IMR-90 (cell line): ENCODE data around the gene RAPGEF1. TPM values are rescaled to one million over a fixed set of nuclear protein-coding genes. Genes with fewer than 3 reads are reported as not detected.

Experiments used
- ATAC-seq: fragments of 200-7000 bp; cut with Tn5 transposase; 2 replicates; pipeline ENCODE4 v1.9.1; 2020; ENCODE audit warnings: low read depth, mild to moderate bottlenecking, moderate library complexity
- BruUV-seq: library from RNA; stranded (reverse); fragments of 400-500 nt; replicated peaks from 2 replicates; lab custom pipeline; 2021; lab: Mats Ljungman, UMichigan
- CTCF ChIA-PET: fragments of 300-600 bp; formaldehyde crosslinking; extraction: SDS; loops from one replicate; lab custom pipeline; 2021; ENCODE audit warnings: antibody characterized with exemption; lab: Yijun Ruan, JAX
- POLR2A ChIA-PET: fragments of 300-600 bp; sonication (Branson Sonifier 250); formaldehyde crosslinking; loops from one replicate; lab custom pipeline; 2022; ENCODE audit warnings: antibody characterized with exemption; ENCODE audit not compliant: unreplicated experiment; lab: Charles Lee
- DNase-seq: peaks from one replicate; pipeline ENCODE4 v3.0.0; 2013
- H2AFZ ChIP-seq: replicated peaks from 2 replicates; pipeline ENCODE3; 2013; ENCODE audit warnings: low read length, mild to moderate bottlenecking; ENCODE audit not compliant: poor library complexity
- H2AK5ac ChIP-seq: 2 replicates; pipeline ENCODE4 v1.6.1; 2013; ENCODE audit warnings: low read depth, low read length, inconsistent platforms
- H2AK9ac ChIP-seq: replicated peaks from 2 replicates; pipeline ENCODE3; 2013; ENCODE audit warnings: mild to moderate bottlenecking, low read depth, low read length, moderate library complexity; ENCODE audit not compliant: poor library complexity
- H2BK120ac ChIP-seq: 2 replicates; pipeline ENCODE4 v1.6.1; 2013; ENCODE audit warnings: low read depth, low read length, inconsistent platforms
- H2BK15ac ChIP-seq: 3 replicates; pipeline ENCODE4 v1.6.1; 2013; ENCODE audit warnings: low read depth, low read length, inconsistent platforms
- H2BK20ac ChIP-seq: 2 replicates; pipeline ENCODE4 v1.6.1; 2013; ENCODE audit warnings: low read depth, mild to moderate bottlenecking, inconsistent platforms, low read length, moderate library complexity
- H2BK5ac ChIP-seq: 2 replicates; pipeline ENCODE4 v1.6.1; 2013; ENCODE audit warnings: mild to moderate bottlenecking, low read depth, low read length, inconsistent platforms; ENCODE audit not compliant: poor library complexity, severe bottlenecking
- H3K14ac ChIP-seq: replicated peaks from 2 replicates; pipeline ENCODE4 v1.6.1; 2013; ENCODE audit warnings: low read depth, low read length, inconsistent platforms
- H3K18ac ChIP-seq: 2 replicates; pipeline ENCODE4 v1.6.1; 2013; ENCODE audit warnings: low read depth, low read length, control low read depth
- H3K23ac ChIP-seq: 2 replicates; pipeline ENCODE4 v1.6.1; 2013; ENCODE audit warnings: low read depth, low read length, inconsistent platforms
- H3K27ac ChIP-seq: 2 replicates; pipeline ENCODE4 v1.5.1; 2013; ENCODE audit warnings: mild to moderate bottlenecking, control low read depth, low read length; ENCODE audit not compliant: insufficient read depth
- H3K27me3 ChIP-seq: 2 replicates; pipeline ENCODE4 v1.6.1; 2013; ENCODE audit warnings: low read length; ENCODE audit not compliant: control insufficient read depth, insufficient read depth
- H3K36me3 ChIP-seq: 2 replicates; pipeline ENCODE4 v1.6.1; 2013; ENCODE audit warnings: low read length, mixed read lengths; ENCODE audit not compliant: control insufficient read depth, insufficient read depth
- H3K4ac ChIP-seq: 2 replicates; pipeline ENCODE4 v1.6.1; 2013; ENCODE audit warnings: low read depth, low read length, inconsistent platforms
- H3K4me1 ChIP-seq: 2 replicates; pipeline ENCODE4 v1.6.1; 2013; ENCODE audit warnings: low read length, mixed read lengths; ENCODE audit not compliant: control insufficient read depth, insufficient read depth
- H3K4me2 ChIP-seq: 2 replicates; pipeline ENCODE4 v1.6.1; 2013; ENCODE audit warnings: low read depth, mild to moderate bottlenecking, control low read depth, low read length, moderate library complexity
- H3K4me3 ChIP-seq: 2 replicates; pipeline ENCODE4 v1.5.1; 2013; ENCODE audit warnings: low read depth, mild to moderate bottlenecking, control low read depth, low read length, moderate library complexity; ENCODE audit not compliant: insufficient read depth
- H3K56ac ChIP-seq: 2 replicates; pipeline ENCODE4 v1.6.1; 2013; ENCODE audit warnings: low read length, inconsistent platforms; ENCODE audit not compliant: insufficient read depth; ENCODE audit errors: extremely low read depth
- H3K79me1 ChIP-seq, 2 experiments: 2 replicates each; pipeline ENCODE4 v1.6.1; 2013; ENCODE audit warnings: low read length in 2 of 2, inconsistent platforms in 1 of 2, low read depth in 1 of 2
- H3K9ac ChIP-seq: 2 replicates; pipeline ENCODE4 v1.6.1; 2013; ENCODE audit warnings: low read depth, low read length, control low read depth
- H3K9me1 ChIP-seq: 2 replicates; pipeline ENCODE4 v1.6.1; 2013; ENCODE audit warnings: low read length, inconsistent platforms; ENCODE audit not compliant: insufficient read depth
- H3K9me3 ChIP-seq: 2 replicates; pipeline ENCODE4 v1.6.1; 2013; ENCODE audit warnings: low read length; ENCODE audit not compliant: control insufficient read depth, insufficient read depth
- H4K20me1 ChIP-seq: 2 replicates; pipeline ENCODE4 v1.6.1; 2013; ENCODE audit warnings: low read length, inconsistent platforms; ENCODE audit not compliant: insufficient read depth
- H4K5ac ChIP-seq: 2 replicates; pipeline ENCODE4 v1.6.1; 2013; ENCODE audit warnings: mild to moderate bottlenecking, low read depth, low read length, control low read depth
- H4K8ac ChIP-seq, 2 experiments: 2 replicates each; pipeline ENCODE4 v1.6.1; 2013; ENCODE audit warnings: low read depth in 2 of 2, low read length in 2 of 2, control low read depth in 1 of 2, inconsistent platforms in 1 of 2
- H4K91ac ChIP-seq: 2 replicates; pipeline ENCODE4 v1.6.1; 2013; ENCODE audit warnings: low read depth, low read length, inconsistent platforms; ENCODE audit not compliant: insufficient read depth
- ELK1 ChIP-seq: fragments of 150-350 bp; IDR thresholded peaks from 2 replicates; pipeline ENCODE4 v1.6.1; 2016; ENCODE audit warnings: low read depth, mild to moderate bottlenecking, low read length, moderate library complexity, borderline replicate concordance
- FOS ChIP-seq: fragments of 150-350 bp; IDR thresholded peaks from 2 replicates; pipeline ENCODE4 v1.6.1; 2016; ENCODE audit warnings: low read depth, low read length
- NFE2L2 ChIP-seq: fragments of 150-350 bp; IDR thresholded peaks from 2 replicates; pipeline ENCODE4 v1.6.1; 2016; ENCODE audit warnings: low read depth, mild to moderate bottlenecking, low read length
- WGBS, 2 experiments: methylation state at CpG; one replicate each; pipeline versions ENCODE4 v1.1.5 to v1.1.7; 2013; ENCODE audit warnings: missing lambda C conversion rate in 2 of 2; ENCODE audit not compliant: insufficient read length in 1 of 2; ENCODE audit errors: extremely low coverage in 2 of 2; 5-methylcytosine and 5-hydroxymethylcytosine counted together
- dilution Hi-C: fragments of 300-500 bp; cut with HindIII; formaldehyde crosslinking; loops from one replicate; pipeline ENCODE4 v1.14.3; 2018; ENCODE audit warnings: low sequenced_read_pairs; ENCODE audit not compliant: unreplicated experiment
- in situ Hi-C: fragments of 300-500 bp; cut with MboI; formaldehyde crosslinking; loops from 3 replicates; pipeline ENCODE4 v1.14.3; 2019; ENCODE audit warnings: low sequenced_read_pairs, inconsistent platforms, mixed read lengths
- intact Hi-C: fragments of 100-400 bp; cut with micrococcal nuclease; formaldehyde crosslinking; loops from 2 replicates; pipeline ENCODE4 v1.10.0; 2022
- polyA plus RNA-seq, 3 experiments: library from polyadenylated mRNA; depleted of rRNA; stranded (reverse); fragments of >200 nt; gene quantifications; 2 replicates each; pipeline ENCODE4 v1.2.3, GENCODE V29; 2012; ENCODE audit warnings: low replicate concordance in 1 of 3
- total RNA-seq: library from RNA; depleted of rRNA; stranded (reverse); fragments of >200 nt; gene quantifications from 2 replicates; pipeline ENCODE4 v1.2.3, GENCODE V29; 2012

The RAPGEF1 gene
- total and polyA plus RNA-seq, 2 of the 4 experiments (the other 2 are of a cell fraction) = 13.1 to 22.3 TPM

- no peak for TF ChIP-seq ELK1
Measured at GRCh38 chr9:131658377-131659129, 81.3 kb downstream of the RAPGEF1 start (continued).

GRCh38 chr9:131657940-131658339 is 81.9 kb downstream of the RAPGEF1 start:
- H2BK120ac ChIP-seq = peak overlapping the region; percentile 93
- H3K9me1 ChIP-seq = peaks cover 40% of the 10 kb centered on the region
- ChIA-PET POLR2A (interaction anchor here (0.5 to 1.0 kb wide), 2 partner anchors 56 to 62 kb away, joined by 3 read pairs; no protein-coding TSS in a partner anchor), CTCF (interaction anchor here (0.6 kb wide), 1 partner anchor 275 kb away, joined by 3 read pairs; no protein-coding TSS in a partner anchor)
- in situ Hi-C loops (no loop called here), intact Hi-C loops (loop anchor here (1.0 to 5.0 kb wide), 4 partner anchors 20 to 74 kb away; no protein-coding TSS in a partner anchor), dilution Hi-C loops (no loop called here)
- peak overlapping the region; percentile 91 for H3K56ac ChIP-seq
- peaks cover 23% of the 10 kb centered on the region for H4K20me1 ChIP-seq
- peak overlapping the region; percentile 94 for H3K27ac ChIP-seq
- H3K36me3 ChIP-seq = no peaks in the 10 kb centered on the region
- peaks cover 26 to 74% of the 10 kb centered on the region in 2 experiments for H3K79me1 ChIP-seq
- peak overlapping the region; percentile 94 for H2BK5ac ChIP-seq
- H4K8ac ChIP-seq = peak overlapping the region in 1 of 2 experiments; percentile 85; a peak in 2 of 4 replicates
- H3K18ac ChIP-seq = peak overlapping the region; percentile 78
- H4K91ac ChIP-seq = peak overlapping the region; percentile 84
- peak overlapping the region; percentile 77 for H2AK5ac ChIP-seq
- H2BK15ac ChIP-seq = peak overlapping the region; percentile 56; the same call in 1 of the 3 replicates
- peak overlapping the region; percentile 93 for H3K4me2 ChIP-seq
- H3K4me3 ChIP-seq = no peak overlapping the region
- peak overlapping the region; percentile 96 for H3K4ac ChIP-seq
- TF ChIP-seq NFE2L2 (no peak), ELK1 (no peak), FOS (no peak)
- peak; percentile 75 for ATAC-seq
- H4K5ac ChIP-seq = peak overlapping the region; percentile 70
- no peaks in the 10 kb centered on the region for H3K9me3 ChIP-seq
- H3K14ac ChIP-seq = peak overlapping the region; percentile 84
- H3K23ac ChIP-seq = peak overlapping the region; percentile 83; the same call in 1 of the 2 replicates
- no peak overlapping the region for H2AFZ ChIP-seq
- no CpG with 5 or more reads among the region's 5 CpGs for WGBS, 2 experiments
- peaks cover 33% of the 10 kb centered on the region for H3K4me1 ChIP-seq
- H2BK20ac ChIP-seq = peak overlapping the region; percentile 76
- peak overlapping the region; percentile 44; the same call in 1 of the 2 replicates for H3K9ac ChIP-seq
- peak; percentile 89 for DNase-seq
- H3K27me3 ChIP-seq = no peaks in the 10 kb centered on the region
- H2AK9ac ChIP-seq = peak overlapping the region; percentile 56
- BruUV-seq = no TSS peak
